IMR-90 (cell line): ENCODE results near the gene ZBTB3. TPM values are rescaled to one million over a fixed set of nuclear protein-coding genes. Genes with fewer than 3 reads are reported as not detected.

ENCODE experiments used
- ATAC-seq: fragments of 200-7000 bp; cut with Tn5 transposase; 2 replicates; pipeline ENCODE4 v1.9.1; 2020; ENCODE audit warnings: low read depth, mild to moderate bottlenecking, moderate library complexity
- BruUV-seq: library from RNA; stranded (reverse); fragments of 400-500 nt; replicated peaks from 2 replicates; lab custom pipeline; 2021; lab: Mats Ljungman, UMichigan
- CTCF ChIA-PET: fragments of 300-600 bp; formaldehyde crosslinking; extraction: SDS; loops from one replicate; lab custom pipeline; 2021; ENCODE audit warnings: antibody characterized with exemption; lab: Yijun Ruan, JAX
- POLR2A ChIA-PET: fragments of 300-600 bp; sonication (Branson Sonifier 250); formaldehyde crosslinking; loops from one replicate; lab custom pipeline; 2022; ENCODE audit warnings: antibody characterized with exemption; ENCODE audit not compliant: unreplicated experiment; lab: Charles Lee
- DNase-seq: peaks from one replicate; pipeline ENCODE4 v3.0.0; 2013
- H2AFZ ChIP-seq: replicated peaks from 2 replicates; pipeline ENCODE3; 2013; ENCODE audit warnings: low read length, mild to moderate bottlenecking; ENCODE audit not compliant: poor library complexity
- H2AK5ac ChIP-seq: 2 replicates; pipeline ENCODE4 v1.6.1; 2013; ENCODE audit warnings: low read depth, low read length, inconsistent platforms
- H2AK9ac ChIP-seq: replicated peaks from 2 replicates; pipeline ENCODE3; 2013; ENCODE audit warnings: mild to moderate bottlenecking, low read depth, low read length, moderate library complexity; ENCODE audit not compliant: poor library complexity
- H2BK120ac ChIP-seq: 2 replicates; pipeline ENCODE4 v1.6.1; 2013; ENCODE audit warnings: low read depth, low read length, inconsistent platforms
- H2BK15ac ChIP-seq: 3 replicates; pipeline ENCODE4 v1.6.1; 2013; ENCODE audit warnings: low read depth, low read length, inconsistent platforms
- H2BK20ac ChIP-seq: 2 replicates; pipeline ENCODE4 v1.6.1; 2013; ENCODE audit warnings: low read depth, mild to moderate bottlenecking, inconsistent platforms, low read length, moderate library complexity
- H2BK5ac ChIP-seq: 2 replicates; pipeline ENCODE4 v1.6.1; 2013; ENCODE audit warnings: mild to moderate bottlenecking, low read depth, low read length, inconsistent platforms; ENCODE audit not compliant: poor library complexity, severe bottlenecking
- H3K14ac ChIP-seq: replicated peaks from 2 replicates; pipeline ENCODE4 v1.6.1; 2013; ENCODE audit warnings: low read depth, low read length, inconsistent platforms
- H3K18ac ChIP-seq: 2 replicates; pipeline ENCODE4 v1.6.1; 2013; ENCODE audit warnings: low read depth, low read length, control low read depth
- H3K23ac ChIP-seq: 2 replicates; pipeline ENCODE4 v1.6.1; 2013; ENCODE audit warnings: low read depth, low read length, inconsistent platforms
- H3K27ac ChIP-seq: 2 replicates; pipeline ENCODE4 v1.5.1; 2013; ENCODE audit warnings: mild to moderate bottlenecking, control low read depth, low read length; ENCODE audit not compliant: insufficient read depth
- H3K27me3 ChIP-seq: 2 replicates; pipeline ENCODE4 v1.6.1; 2013; ENCODE audit warnings: low read length; ENCODE audit not compliant: control insufficient read depth, insufficient read depth
- H3K36me3 ChIP-seq: 2 replicates; pipeline ENCODE4 v1.6.1; 2013; ENCODE audit warnings: low read length, mixed read lengths; ENCODE audit not compliant: control insufficient read depth, insufficient read depth
- H3K4ac ChIP-seq: 2 replicates; pipeline ENCODE4 v1.6.1; 2013; ENCODE audit warnings: low read depth, low read length, inconsistent platforms
- H3K4me1 ChIP-seq: 2 replicates; pipeline ENCODE4 v1.6.1; 2013; ENCODE audit warnings: low read length, mixed read lengths; ENCODE audit not compliant: control insufficient read depth, insufficient read depth
- H3K4me2 ChIP-seq: 2 replicates; pipeline ENCODE4 v1.6.1; 2013; ENCODE audit warnings: low read depth, mild to moderate bottlenecking, control low read depth, low read length, moderate library complexity
- H3K4me3 ChIP-seq: 2 replicates; pipeline ENCODE4 v1.5.1; 2013; ENCODE audit warnings: low read depth, mild to moderate bottlenecking, control low read depth, low read length, moderate library complexity; ENCODE audit not compliant: insufficient read depth
- H3K56ac ChIP-seq: 2 replicates; pipeline ENCODE4 v1.6.1; 2013; ENCODE audit warnings: low read length, inconsistent platforms; ENCODE audit not compliant: insufficient read depth; ENCODE audit errors: extremely low read depth
- H3K79me1 ChIP-seq, 2 experiments: 2 replicates each; pipeline ENCODE4 v1.6.1; 2013; ENCODE audit warnings: low read length in 2 of 2, inconsistent platforms in 1 of 2, low read depth in 1 of 2
- H3K9ac ChIP-seq: 2 replicates; pipeline ENCODE4 v1.6.1; 2013; ENCODE audit warnings: low read depth, low read length, control low read depth
- H3K9me1 ChIP-seq: 2 replicates; pipeline ENCODE4 v1.6.1; 2013; ENCODE audit warnings: low read length, inconsistent platforms; ENCODE audit not compliant: insufficient read depth
- H3K9me3 ChIP-seq: 2 replicates; pipeline ENCODE4 v1.6.1; 2013; ENCODE audit warnings: low read length; ENCODE audit not compliant: control insufficient read depth, insufficient read depth
- H4K20me1 ChIP-seq: 2 replicates; pipeline ENCODE4 v1.6.1; 2013; ENCODE audit warnings: low read length, inconsistent platforms; ENCODE audit not compliant: insufficient read depth
- H4K5ac ChIP-seq: 2 replicates; pipeline ENCODE4 v1.6.1; 2013; ENCODE audit warnings: mild to moderate bottlenecking, low read depth, low read length, control low read depth
- H4K8ac ChIP-seq, 2 experiments: 2 replicates each; pipeline ENCODE4 v1.6.1; 2013; ENCODE audit warnings: low read depth in 2 of 2, low read length in 2 of 2, control low read depth in 1 of 2, inconsistent platforms in 1 of 2
- H4K91ac ChIP-seq: 2 replicates; pipeline ENCODE4 v1.6.1; 2013; ENCODE audit warnings: low read depth, low read length, inconsistent platforms; ENCODE audit not compliant: insufficient read depth
- BHLHE40 ChIP-seq: fragments of 150-350 bp; IDR thresholded peaks from 2 replicates; pipeline ENCODE4 v1.6.1; 2016; ENCODE audit warnings: mild to moderate bottlenecking, low read depth, low read length
- CEBPB ChIP-seq: IDR thresholded peaks from 2 replicates; pipeline ENCODE4 v1.6.1; 2012; ENCODE audit warnings: low read depth, low read length, improper control_type of control experiment
- CHD1 ChIP-seq: IDR thresholded peaks from 2 replicates; pipeline ENCODE4 v1.6.1; 2012; ENCODE audit warnings: low read depth, low read length, improper control_type of control experiment
- FOS ChIP-seq: fragments of 150-350 bp; IDR thresholded peaks from 2 replicates; pipeline ENCODE4 v1.6.1; 2016; ENCODE audit warnings: low read depth, low read length
- MAFK ChIP-seq: IDR thresholded peaks from 2 replicates; pipeline ENCODE4 v1.6.1; 2012; ENCODE audit warnings: low read depth, low read length, improper control_type of control experiment
- MAZ ChIP-seq: IDR thresholded peaks from 2 replicates; pipeline ENCODE4 v1.6.1; 2012; ENCODE audit warnings: low read depth, mild to moderate bottlenecking, low read length, improper control_type of control experiment, moderate library complexity, borderline replicate concordance
- MXI1 ChIP-seq: IDR thresholded peaks from 2 replicates; pipeline ENCODE4 v1.6.1; 2012; ENCODE audit warnings: low read depth, mild to moderate bottlenecking, low read length, moderate library complexity, borderline replicate concordance
- POLR2A ChIP-seq: IDR thresholded peaks from 2 replicates; pipeline ENCODE4 v1.6.1; 2012; ENCODE audit warnings: mild to moderate bottlenecking, low read depth, low read length
- RAD21 ChIP-seq: IDR thresholded peaks from 2 replicates; pipeline ENCODE4 v1.6.1; 2012; ENCODE audit warnings: low read length, improper control_type of control experiment
- RFX5 ChIP-seq: IDR thresholded peaks from 2 replicates; pipeline ENCODE4 v1.8.0; 2012; ENCODE audit warnings: low read depth, mild to moderate bottlenecking, low read length, moderate library complexity
- SMC3 ChIP-seq: fragments of 150-350 bp; IDR thresholded peaks from 2 replicates; pipeline ENCODE4 v1.6.1; 2016; ENCODE audit warnings: low read depth, mild to moderate bottlenecking, antibody characterized with exemption, low read length, moderate library complexity
- WGBS, 2 experiments: methylation state at CpG; one replicate each; pipeline versions ENCODE4 v1.1.5 to v1.1.7; 2013; ENCODE audit warnings: missing lambda C conversion rate in 2 of 2; ENCODE audit not compliant: insufficient read length in 1 of 2; ENCODE audit errors: extremely low coverage in 2 of 2; 5-methylcytosine and 5-hydroxymethylcytosine counted together
- dilution Hi-C: fragments of 300-500 bp; cut with HindIII; formaldehyde crosslinking; loops from one replicate; pipeline ENCODE4 v1.14.3; 2018; ENCODE audit warnings: low sequenced_read_pairs; ENCODE audit not compliant: unreplicated experiment
- in situ Hi-C: fragments of 300-500 bp; cut with MboI; formaldehyde crosslinking; loops from 3 replicates; pipeline ENCODE4 v1.14.3; 2019; ENCODE audit warnings: low sequenced_read_pairs, inconsistent platforms, mixed read lengths
- intact Hi-C: fragments of 100-400 bp; cut with micrococcal nuclease; formaldehyde crosslinking; loops from 2 replicates; pipeline ENCODE4 v1.10.0; 2022
- polyA plus RNA-seq, 3 experiments: library from polyadenylated mRNA; depleted of rRNA; stranded (reverse); fragments of >200 nt; gene quantifications; 2 replicates each; pipeline ENCODE4 v1.2.3, GENCODE V29; 2012; ENCODE audit warnings: low replicate concordance in 1 of 3
- total RNA-seq: library from RNA; depleted of rRNA; stranded (reverse); fragments of >200 nt; gene quantifications from 2 replicates; pipeline ENCODE4 v1.2.3, GENCODE V29; 2012
- TF ChIP-seq, protein P1 (sequence below): fragments of 150-350 bp; IDR thresholded peaks from 2 replicates; pipeline ENCODE4 v1.6.1; 2017; ENCODE audit warnings: mild to moderate bottlenecking, antibody characterized with exemption, low read length, low read depth
- TF ChIP-seq, protein P2 (sequence below): fragments of 150-350 bp; IDR thresholded peaks from 2 replicates; pipeline ENCODE4 v1.6.1; 2016; ENCODE audit warnings: low read depth, mild to moderate bottlenecking, low read length, moderate library complexity, borderline replicate concordance

Gene ZBTB3
- total and polyA plus RNA-seq, 2 of the 4 experiments (the other 2 are of a cell fraction): 3.4 to 8.1 TPM

DNA sequence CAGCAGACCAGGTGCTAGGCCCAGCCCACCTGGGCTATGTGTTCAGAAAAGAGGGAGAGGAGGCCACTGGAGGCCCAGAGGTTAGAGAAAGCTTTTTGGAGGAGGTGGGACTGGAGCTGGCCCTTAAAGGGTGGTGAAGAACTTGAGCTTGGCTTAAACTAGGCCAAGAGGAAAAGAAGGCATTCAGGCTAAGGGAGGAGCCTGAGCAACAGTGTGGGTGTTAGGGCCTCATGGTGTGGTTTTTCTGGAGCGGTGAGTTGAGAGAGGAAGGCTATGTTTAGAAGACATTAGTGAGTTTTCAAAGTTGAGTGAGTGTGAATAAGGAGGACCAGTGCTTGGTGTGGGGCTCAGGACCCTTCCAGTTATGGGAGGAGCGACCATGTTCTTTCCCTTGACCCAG is 23.4 kb upstream of the ZBTB3 start:
- Histone ChIP-seq H3K23ac (no peak overlapping the region), H2BK20ac (no peak overlapping the region), H3K4me2 (no peak overlapping the region), H4K8ac (no peak overlapping the region), H2AK5ac (no peak overlapping the region), H3K18ac (no peak overlapping the region), H2AK9ac (no peak overlapping the region), H4K91ac (no peak overlapping the region), H3K9ac (no peak overlapping the region), H3K27ac (no peak overlapping the region), H3K4me1 (no peaks in the 10 kb centered on the region), H2AFZ (no peak overlapping the region), H2BK15ac (no peak overlapping the region), H3K56ac (no peak overlapping the region), H3K14ac (no peak overlapping the region), H3K9me1 (no peaks in the 10 kb centered on the region), H3K79me1 (peaks cover 2 to 16% of the 10 kb centered on the region in 2 experiments; a peak in 3 of 4 replicates), H3K9me3 (no peaks in the 10 kb centered on the region), H3K4me3 (no peak overlapping the region), H3K36me3 (peaks cover 35% of the 10 kb centered on the region), H3K4ac (no peak overlapping the region), H3K27me3 (no peaks in the 10 kb centered on the region), H2BK5ac (no peak overlapping the region), H4K5ac (no peak overlapping the region), H4K20me1 (no peaks in the 10 kb centered on the region), H2BK120ac (no peak overlapping the region)
- DNase-seq (no peak), ATAC-seq (no peak)
- CTCF ChIA-PET: no interaction called here
- intact Hi-C loops: no loop called here
- no peak for TF ChIP-seq MAFK
- TF ChIP-seq SMC3: no peak
- TF ChIP-seq RAD21: no peak
- TF ChIP-seq CEBPB: no peak
- no peak for TF ChIP-seq FOS
- no peak for TF ChIP-seq RFX5
- TF ChIP-seq POLR2A: no peak
- TF ChIP-seq CHD1: no peak
- TF ChIP-seq MAZ: no peak
- TF ChIP-seq, protein P1, sequence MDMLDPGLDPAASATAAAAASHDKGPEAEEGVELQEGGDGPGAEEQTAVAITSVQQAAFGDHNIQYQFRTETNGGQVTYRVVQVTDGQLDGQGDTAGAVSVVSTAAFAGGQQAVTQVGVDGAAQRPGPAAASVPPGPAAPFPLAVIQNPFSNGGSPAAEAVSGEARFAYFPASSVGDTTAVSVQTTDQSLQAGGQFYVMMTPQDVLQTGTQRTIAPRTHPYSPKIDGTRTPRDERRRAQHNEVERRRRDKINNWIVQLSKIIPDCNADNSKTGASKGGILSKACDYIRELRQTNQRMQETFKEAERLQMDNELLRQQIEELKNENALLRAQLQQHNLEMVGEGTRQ: no peak
- TF ChIP-seq BHLHE40: no peak
- TF ChIP-seq, protein P2, sequence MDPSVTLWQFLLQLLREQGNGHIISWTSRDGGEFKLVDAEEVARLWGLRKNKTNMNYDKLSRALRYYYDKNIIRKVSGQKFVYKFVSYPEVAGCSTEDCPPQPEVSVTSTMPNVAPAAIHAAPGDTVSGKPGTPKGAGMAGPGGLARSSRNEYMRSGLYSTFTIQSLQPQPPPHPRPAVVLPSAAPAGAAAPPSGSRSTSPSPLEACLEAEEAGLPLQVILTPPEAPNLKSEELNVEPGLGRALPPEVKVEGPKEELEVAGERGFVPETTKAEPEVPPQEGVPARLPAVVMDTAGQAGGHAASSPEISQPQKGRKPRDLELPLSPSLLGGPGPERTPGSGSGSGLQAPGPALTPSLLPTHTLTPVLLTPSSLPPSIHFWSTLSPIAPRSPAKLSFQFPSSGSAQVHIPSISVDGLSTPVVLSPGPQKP: no peak
- TF ChIP-seq MXI1: no peak
- WGBS, 2 experiments: no CpG with 5 or more reads among the region's 2 CpGs
- in situ Hi-C loops: no loop called here
- dilution Hi-C loops: no loop called here
- no TSS peak for BruUV-seq
- POLR2A ChIA-PET: no interaction called here
